CD14-positive monocyte (primary cell): ENCODE results near the gene SERPINB8. TPM values are rescaled to one million over a fixed set of nuclear protein-coding genes. Genes with fewer than 3 reads are reported as not detected.

Source experiments
- DNase-seq, 3 donors: peaks; one replicate each; pipeline ENCODE4 v3.0.0-alpha.2; 2011 to 2022
- H2AFZ ChIP-seq: 2 replicates; pipeline ENCODE4 v1.6.0; 2012; ENCODE audit warnings: mild to moderate bottlenecking, low read depth, low read length, inconsistent platforms; ENCODE audit not compliant: insufficient read depth, poor library complexity, severe bottlenecking
- H3K27ac ChIP-seq, 2 donors: 1 replicate in 1 of 2; 2 replicates in 1 of 2; pipeline ENCODE4 v1.5.1; 2012 to 2013; ENCODE audit warnings: low read length in 2 of 2, control low read depth in 1 of 2, inconsistent platforms in 1 of 2, low read depth in 1 of 2, mild to moderate bottlenecking in 1 of 2
- H3K27me3 ChIP-seq, 2 donors: one replicate each; pipeline versions ENCODE4 v1.6.0 to v1.6.1; 2011 to 2013; ENCODE audit warnings: low read length in 2 of 2; ENCODE audit not compliant: control insufficient read depth in 2 of 2, insufficient read depth in 2 of 2
- H3K36me3 ChIP-seq, 2 donors: replicated peaks in 1 of 2; 1 replicate in 1 of 2; 2 replicates in 1 of 2; pipeline versions ENCODE4 v1.5.1 to v1.6.1; 2012 to 2013; ENCODE audit warnings: low read length in 2 of 2, control low read depth in 1 of 2, inconsistent platforms in 1 of 2, mild to moderate bottlenecking in 1 of 2; ENCODE audit not compliant: insufficient read depth in 2 of 2, control insufficient read depth in 1 of 2
- H3K4me1 ChIP-seq, 2 donors: 1 replicate in 1 of 2; 2 replicates in 1 of 2; pipeline versions ENCODE4 v1.5.1 to v1.6.1; 2012 to 2013; ENCODE audit warnings: low read length in 2 of 2, control low read depth in 1 of 2, inconsistent platforms in 1 of 2, mild to moderate bottlenecking in 1 of 2, moderate library complexity in 1 of 2; ENCODE audit not compliant: insufficient read depth in 2 of 2, control insufficient read depth in 1 of 2
- H3K4me2 ChIP-seq: replicated peaks from 2 replicates; pipeline ENCODE3; 2012; ENCODE audit warnings: low read length, moderate library complexity, mild to moderate bottlenecking; ENCODE audit not compliant: poor library complexity, severe bottlenecking; ENCODE audit errors: extremely low read depth
- H3K4me3 ChIP-seq, 3 experiments: fragments of 200-600 bp in 1 of 3; sonication (generic) in 1 of 3; replicated peaks in 1 of 3; 1 replicate in 2 of 3; 2 replicates in 1 of 3; pipeline ENCODE4 v1.5.1; 2011 to 2013; ENCODE audit warnings: low read length in 3 of 3, mild to moderate bottlenecking in 3 of 3, control low read depth in 2 of 3, low read depth in 2 of 3, inconsistent platforms in 1 of 3, moderate library complexity in 1 of 3
- H3K79me2 ChIP-seq: 2 replicates; pipeline ENCODE4 v1.6.0; 2012; ENCODE audit warnings: mild to moderate bottlenecking, control low read depth, inconsistent platforms, low read length, moderate library complexity; ENCODE audit not compliant: insufficient read depth
- H3K9ac ChIP-seq: 2 replicates; pipeline ENCODE4 v1.6.0; 2017; ENCODE audit warnings: low read length, mild to moderate bottlenecking; ENCODE audit not compliant: insufficient read depth, poor library complexity, severe bottlenecking
- H3K9me3 ChIP-seq, 2 donors: replicated peaks in 1 of 2; 1 replicate in 1 of 2; 2 replicates in 1 of 2; pipeline versions ENCODE4 v1.5.1 to v1.6.1; 2012 to 2013; ENCODE audit warnings: low read length in 2 of 2, control low read depth in 1 of 2; ENCODE audit not compliant: control insufficient read depth in 1 of 2, insufficient read depth in 1 of 2
- H4K20me1 ChIP-seq: 2 replicates; pipeline ENCODE4 v1.6.0; 2012; ENCODE audit warnings: mild to moderate bottlenecking, low read length, control low read depth, moderate library complexity; ENCODE audit not compliant: insufficient read depth
- H3K27ac Mint-ChIP-seq, 7 donors: one replicate each; pipeline ENCODE4 v1.8.0; 2020; ENCODE audit warnings: mild to moderate bottlenecking in 7 of 7, mixed read lengths in 7 of 7, moderate library complexity in 6 of 7, inconsistent platforms in 2 of 7
- H3K27me3 Mint-ChIP-seq, 3 donors: one replicate each; pipeline ENCODE4 v1.8.0; 2021 to 2022; ENCODE audit warnings: low read depth in 3 of 3, mild to moderate bottlenecking in 3 of 3, mixed read lengths in 3 of 3, moderate library complexity in 3 of 3, inconsistent platforms in 1 of 3
- H3K36me3 Mint-ChIP-seq, 2 donors: one replicate each; pipeline ENCODE4 v1.8.0; 2020; ENCODE audit warnings: mixed read lengths in 2 of 2, inconsistent platforms in 1 of 2, mild to moderate bottlenecking in 1 of 2
- H3K4me1 Mint-ChIP-seq: one replicate; pipeline ENCODE4 v1.8.0; 2020; ENCODE audit warnings: mild to moderate bottlenecking, mixed read lengths
- H3K4me3 Mint-ChIP-seq, 2 donors: one replicate each; pipeline ENCODE4 v1.8.0; 2020; ENCODE audit warnings: mild to moderate bottlenecking in 2 of 2, mixed read lengths in 2 of 2, moderate library complexity in 1 of 2
- H3K9me3 Mint-ChIP-seq, 7 donors: one replicate each; pipeline ENCODE4 v1.8.0; 2020 to 2022; ENCODE audit warnings: mixed read lengths in 7 of 7, mild to moderate bottlenecking in 6 of 7, moderate library complexity in 6 of 7, inconsistent platforms in 2 of 7
- CTCF ChIP-seq: fragments of 200-600 bp; IDR thresholded peaks from one replicate; pipeline ENCODE4 v1.8.0; 2022; ENCODE audit warnings: antibody characterized with exemption, mild to moderate bottlenecking
- whole genome bisulfite sequencing: methylation state at CpG from one replicate; pipeline ENCODE4 v1.1.5; 2013; ENCODE audit warnings: missing lambda C conversion rate; ENCODE audit not compliant: insufficient coverage; 5-methylcytosine and 5-hydroxymethylcytosine counted together
- intact Hi-C, 2 donors: fragments of 100-400 bp; cut with micrococcal nuclease; formaldehyde crosslinking; loops; one replicate each; pipeline versions ENCODE4 v1.15.0 to v1.15.1; 2023
- polyA plus RNA-seq, 3 donors: library from polyadenylated mRNA; depleted of rRNA in 1 of 3; unstranded in 2 of 3; stranded (reverse) in 1 of 3; fragments of 300-500 nt in 2 of 3; fragments of >200 nt in 1 of 3; fragmentation: Illumina TruSeq in 2 of 3; gene quantifications; 1 replicate in 2 of 3; 2 replicates in 1 of 3; pipeline ENCODE4 v1.2.3, GENCODE V29; 2012 to 2021

Gene SERPINB8
- polyA plus RNA-seq, 3 donors, result 30.3 to 141 (median 115) TPM

GRCh38 chr18:63930773-63931354 lies 39.0 kb upstream of the SERPINB8 start:
- Mint-ChIP-seq H3K27ac (peak overlapping the region; percentile 67 to 88 (median 81)), H3K4me1 (peaks cover 41% of the 10 kb centered on the region), H3K36me3 (peaks cover 0 to 2% of the 10 kb centered on the region in 2 donors), H3K27me3 (peaks cover 0 to 3% (median 0%) of the 10 kb centered on the region in 3 donors), H3K4me3 (no peak overlapping the region), H3K9me3 (no peaks in the 10 kb centered on the region)
- no peak for TF ChIP-seq CTCF
- H3K9ac ChIP-seq, result no peak overlapping the region
- peak overlapping the region in 1 of 2 donors; percentile 66 for H3K27ac ChIP-seq
- peaks cover 55% of the 10 kb centered on the region for H3K79me2 ChIP-seq
- intact Hi-C loops, result loop anchor here (5.0 to 10.0 kb wide), 3 partner anchors 34 to 416 kb away; no protein-coding TSS in a partner anchor
- no peak overlapping the region for H3K4me2 ChIP-seq
- peaks cover 31 to 38% of the 10 kb centered on the region in 2 donors for H3K4me1 ChIP-seq
- no peaks in the 10 kb centered on the region for H3K9me3 ChIP-seq
- no peak overlapping the region for H3K4me3 ChIP-seq
- WGBS, result 0% methylated on average over 2 of the region's 3 CpGs
- no peaks in the 10 kb centered on the region for H3K27me3 ChIP-seq
- H4K20me1 ChIP-seq, result no peaks in the 10 kb centered on the region
- peak in 2 of 3 donors; percentile 61 to 67 for DNase-seq
- H3K36me3 ChIP-seq, result peaks cover 0 to 11% of the 10 kb centered on the region in 2 donors
- H2AFZ ChIP-seq, result no peak overlapping the region

GRCh38 chr18:63936156-63936931 lies 33.5 kb upstream of the SERPINB8 start:
- Histone ChIP-seq H3K9ac (peak overlapping the region; percentile 72), H3K4me3 (peak overlapping the region; percentile 73 to 87 (median 74)), H3K9me3 (no peaks in the 10 kb centered on the region), H3K27ac (peak overlapping the region; percentile 78 to 89), H3K4me2 (peak overlapping the region; percentile 83), H3K27me3 (no peaks in the 10 kb centered on the region), H3K4me1 (peaks cover 19 to 27% of the 10 kb centered on the region in 2 donors), H4K20me1 (no peaks in the 10 kb centered on the region), H2AFZ (peak overlapping the region; percentile 96), H3K79me2 (peaks cover 24% of the 10 kb centered on the region), H3K36me3 (peaks cover 0 to 11% of the 10 kb centered on the region in 2 donors)
- Mint-ChIP-seq H3K27me3 (peaks cover 0 to under 1% (median 0%) of the 10 kb centered on the region in 3 donors), H3K4me1 (peaks cover 7% of the 10 kb centered on the region), H3K27ac (peak overlapping the region in 6 of 7 donors; percentile 59 to 90 (median 86)), H3K9me3 (no peaks in the 10 kb centered on the region), H3K4me3 (no peak overlapping the region), H3K36me3 (peaks cover 0 to 2% of the 10 kb centered on the region in 2 donors)
- TF ChIP-seq CTCF, result peak; percentile 81
- DNase-seq, result peak; percentile 87 to 91 (median 91)
- under 1% methylated on average over 38 of the region's 54 CpGs for WGBS
- intact Hi-C loops, result loop anchor here (5.0 to 10.0 kb wide), 3 partner anchors 84 to 422 kb away; no protein-coding TSS in a partner anchor
